Esophagus squamous epithelium (tissue), 5 donors: ENCODE measurements around the gene SLC18B1. TPM values are rescaled to one million over a fixed set of nuclear protein-coding genes. Genes with fewer than 3 reads are reported as not detected.

Source experiments
- DNase-seq: peaks from one replicate; lab custom pipeline; 2025; lab: John Stamatoyannopoulos, UW
- H3K27ac ChIP-seq, 4 donors: fragments of 200-600 bp; sonication (generic); one replicate each; pipeline ENCODE4 v1.5.1; 2016 to 2019; ENCODE audit warnings: mild to moderate bottlenecking in 1 of 4
- H3K27me3 ChIP-seq, 4 donors: fragments of 200-600 bp; sonication (generic); 1 replicate in 3 of 4; 2 replicates in 1 of 4; pipeline versions ENCODE4 v1.5.1 to v1.6.0; 2017 to 2021; ENCODE audit warnings: antibody characterized with exemption in 1 of 4
- H3K36me3 ChIP-seq, 3 donors: fragments of 200-600 bp; sonication (generic); one replicate each; pipeline ENCODE4 v1.5.1; 2016 to 2019
- H3K4me1 ChIP-seq, 3 donors: fragments of 200-600 bp; sonication (generic); one replicate each; pipeline ENCODE4 v1.5.1; 2017 to 2019
- H3K4me3 ChIP-seq, 4 donors: fragments of 200-600 bp; sonication (generic); 1 replicate in 3 of 4; 2 replicates in 1 of 4; pipeline ENCODE4 v1.5.1; 2016 to 2019; ENCODE audit warnings: mild to moderate bottlenecking in 2 of 4, moderate library complexity in 1 of 4
- H3K9me3 ChIP-seq, 3 donors: fragments of 200-600 bp; sonication (generic); one replicate each; pipeline ENCODE4 v1.5.1; 2016 to 2019
- CTCF ChIP-seq, 6 experiments: fragments of 450-650 bp in 4 of 6; fragments of 200-600 bp in 2 of 6; sonication (generic) in 2 of 6; IDR thresholded peaks; one replicate each; pipeline ENCODE4 v1.5.1; 2016 to 2019; ENCODE audit warnings: antibody characterized with exemption in 6 of 6, mild to moderate bottlenecking in 4 of 6, moderate library complexity in 4 of 6
- POLR2A ChIP-seq, 4 donors: fragments of 450-650 bp; IDR thresholded peaks; one replicate each; pipeline ENCODE4 v1.6.1; 2017; ENCODE audit warnings: antibody characterized with exemption in 4 of 4, mild to moderate bottlenecking in 4 of 4, moderate library complexity in 3 of 4
- WGBS, 2 donors: methylation state at CpG; one replicate each; pipeline ENCODE4 v1.1.5; 2018; 5-methylcytosine and 5-hydroxymethylcytosine counted together
- intact Hi-C: fragments of 100-400 bp; cut with DNase I; formaldehyde crosslinking; loops from one replicate; pipeline ENCODE4 v1.15.0; 2022
- total RNA-seq, 4 donors: library from RNA; depleted of rRNA; stranded (reverse); fragments of >200 nt; gene quantifications; one replicate each; pipeline ENCODE4 v1.1.0, GENCODE V29; 2016
- donor health status: DM: yes; HTN: yes; CAD: no.

The SLC18B1 gene
- total RNA-seq, 4 donors from 2014 or later: 11.2 to 28.7 (median 16.8) TPM

- TF ChIP-seq POLR2A (IDR thresholded peaks at IDR 0.05) (no peak), CTCF (IDR thresholded peaks at IDR 0.05) (peak in 4 of 6 experiments; percentile 33 to 78 (median 70))
- intact Hi-C loops: no loop called here
- 33 to 43% methylated on average over 1 to 6 of the region's 6 CpGs for WGBS, 2 donors
- Histone ChIP-seq H3K36me3 (peaks cover 0 to 33% (median 0%) of the 10 kb centered on the region in 3 donors), H3K9me3 (no peaks in the 10 kb centered on the region), H3K4me3 (no peak overlapping the region), H3K27me3 (no peaks in the 10 kb centered on the region), H3K27ac (no peak overlapping the region), H3K4me1 (peaks cover 0 to 12% (median 3%) of the 10 kb centered on the region in 3 donors)
- DNase-seq: no peak
Observed at GRCh38 chr6:132768051-132768517, 30.4 kb downstream of the SLC18B1 start.

GRCh38 chr6:132765560-132765959 lies 32.9 kb downstream of the SLC18B1 start:
- H3K9me3 ChIP-seq: no peaks in the 10 kb centered on the region
- no peak for DNase-seq
- peaks cover 0 to 12% (median 3%) of the 10 kb centered on the region in 3 donors for H3K4me1 ChIP-seq
- TF ChIP-seq CTCF (IDR thresholded peaks at IDR 0.05): no peak
- no peak for TF ChIP-seq POLR2A (IDR thresholded peaks at IDR 0.05)
- no peak overlapping the region for H3K27ac ChIP-seq
- H3K36me3 ChIP-seq: peaks cover 0 to 11% (median 0%) of the 10 kb centered on the region in 3 donors
- WGBS, 2 donors: 88 to 94% methylated on average over 1 of the region's 1 CpG
- H3K4me3 ChIP-seq: no peak overlapping the region
- intact Hi-C loops: no loop called here
- H3K27me3 ChIP-seq: no peaks in the 10 kb centered on the region

- Histone ChIP-seq H3K27me3 (no peaks in the 10 kb centered on the region), H3K27ac (peak overlapping the region in 2 of 4 donors; percentile 18 to 30), H3K4me1 (peaks cover 0 to 12% (median 3%) of the 10 kb centered on the region in 3 donors), H3K4me3 (no peak overlapping the region), H3K36me3 (no peaks in the 10 kb centered on the region), H3K9me3 (no peaks in the 10 kb centered on the region)
- DNase-seq: no peak
- intact Hi-C loops: no loop called here
- TF ChIP-seq CTCF (IDR thresholded peaks at IDR 0.05) (no peak), POLR2A (IDR thresholded peaks at IDR 0.05) (no peak)
Observed at GRCh38 chr6:132764370-132764769, 34.1 kb downstream of the SLC18B1 start.

- Histone ChIP-seq H3K27me3 (no peaks in the 10 kb centered on the region), H3K36me3 (no peaks in the 10 kb centered on the region), H3K4me1 (peaks cover 0 to 12% (median 3%) of the 10 kb centered on the region in 3 donors), H3K27ac (peak overlapping the region in 1 of 4 donors; percentile 18), H3K9me3 (no peaks in the 10 kb centered on the region), H3K4me3 (no peak overlapping the region)
- intact Hi-C loops: no loop called here
- TF ChIP-seq CTCF (IDR thresholded peaks at IDR 0.05): no peak
- TF ChIP-seq POLR2A (IDR thresholded peaks at IDR 0.05): no peak
- 66 to 77% methylated on average over 2 of the region's 2 CpGs for WGBS, 2 donors
- DNase-seq: no peak
Observed at GRCh38 chr6:132763269-132763668, 35.2 kb downstream of the SLC18B1 start.

- H3K9me3 ChIP-seq: no peaks in the 10 kb centered on the region
- DNase-seq: no peak
- intact Hi-C loops: no loop called here
- no peaks in the 10 kb centered on the region for H3K36me3 ChIP-seq
- H3K27ac ChIP-seq: no peak overlapping the region
- WGBS, 2 donors: 52 to 70% methylated on average over 3 of the region's 3 CpGs
- H3K27me3 ChIP-seq: no peaks in the 10 kb centered on the region
- H3K4me3 ChIP-seq: no peak overlapping the region
- peaks cover 0 to 12% (median 3%) of the 10 kb centered on the region in 3 donors for H3K4me1 ChIP-seq
- no peak for TF ChIP-seq POLR2A (IDR thresholded peaks at IDR 0.05)
- TF ChIP-seq CTCF (IDR thresholded peaks at IDR 0.05): no peak
Observed at GRCh38 chr6:132760256-132760655, 38.2 kb downstream of the SLC18B1 start.
